Head of caudate nucleus (tissue), 42 donors: Measurements from ENCODE around the gene ARHGAP6.
A peak's percentile ranks its signal among the peaks of the same experiment; 100 is the strongest.

ENCODE experiments used
- DNase-seq, 42 donors: peaks; one replicate each; pipeline versions ENCODE4 v3.0.0 to v3.0.0-alpha.2; 2020 to 2021; ENCODE audit warnings: mixed read lengths in 7 of 42
- intact Hi-C: fragments of 100-400 bp; cut with DNase I; formaldehyde crosslinking; loops from one replicate; pipeline ENCODE4 v1.15.0; 2022

Gene ARHGAP6

DNA sequence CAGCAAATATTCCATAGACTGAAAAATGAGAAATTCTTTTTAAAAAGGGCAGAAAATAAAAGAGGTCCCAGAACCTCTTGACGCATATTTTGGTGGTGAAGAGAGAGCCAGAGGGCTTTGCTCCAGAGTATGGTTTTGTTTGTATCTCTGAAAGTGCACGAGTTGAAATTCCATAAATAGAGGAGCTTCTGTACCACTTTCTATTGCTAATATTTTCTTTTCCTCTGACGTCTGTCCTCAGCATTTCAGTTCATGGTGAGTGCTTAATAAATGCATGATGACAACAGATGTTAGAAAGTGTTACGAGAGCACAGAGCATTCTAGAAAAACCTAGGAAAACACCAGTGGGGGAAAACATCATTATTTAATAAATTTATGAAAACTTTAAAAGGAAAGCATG, 227.0 kb downstream of the ARHGAP6 start:
- no peak for DNase-seq
- intact Hi-C loops, result no loop called here

DNA sequence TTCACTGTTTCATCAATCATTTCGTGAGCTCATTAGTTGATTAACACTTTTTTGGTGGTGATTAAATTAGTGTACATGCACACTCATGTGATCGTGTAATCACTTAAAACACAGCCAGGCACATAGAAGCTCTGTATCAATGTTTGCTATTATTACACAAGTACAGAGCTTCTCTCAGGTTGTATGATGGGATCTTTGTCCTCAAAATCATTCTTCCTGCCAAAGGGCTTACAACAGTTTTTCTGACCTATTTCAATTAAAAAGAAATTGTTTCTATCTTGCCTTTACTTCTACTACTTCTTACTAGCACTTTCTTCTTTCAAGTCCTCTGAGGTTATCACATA, 227.4 kb downstream of the ARHGAP6 start:
- intact Hi-C loops, result no loop called here

DNA sequence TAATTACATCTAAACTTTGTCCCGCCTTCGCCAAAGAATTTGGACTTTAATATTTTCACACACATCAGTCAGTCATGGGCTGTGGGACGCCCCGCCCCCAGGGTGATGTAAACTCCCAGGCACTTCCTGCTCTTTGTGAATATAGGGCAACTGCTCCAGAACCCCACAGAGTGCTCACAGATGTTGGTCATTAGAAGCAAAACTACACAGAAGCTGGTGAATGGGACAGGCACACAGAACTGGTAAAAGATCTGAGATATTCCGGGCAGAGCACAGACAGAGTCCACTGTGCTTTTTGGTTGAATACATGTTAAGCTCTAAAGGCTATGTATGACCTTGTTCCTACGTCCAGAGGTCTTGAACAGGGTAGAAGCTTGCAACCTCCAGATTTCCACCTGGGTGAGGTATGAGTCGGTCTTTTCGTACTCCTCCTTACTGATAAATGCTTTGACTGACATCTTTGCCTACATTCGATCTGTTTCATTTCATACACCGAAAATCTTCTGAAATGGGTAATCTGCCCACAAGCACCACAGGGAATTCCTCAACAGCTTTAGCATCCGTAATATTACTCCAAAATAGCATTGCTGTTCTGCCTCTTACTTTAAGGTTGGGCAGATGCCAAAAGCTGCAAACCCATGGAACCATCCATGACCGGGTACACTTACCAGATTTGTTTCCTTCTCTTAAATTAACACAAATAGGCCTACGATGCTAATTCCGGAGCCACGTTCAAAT, 227.9 kb downstream of the ARHGAP6 start:
- intact Hi-C loops, result no loop called here

More for the DNA sequence above, 227.4 kb downstream of the ARHGAP6 start:
- DNase-seq, result no peak

DNA sequence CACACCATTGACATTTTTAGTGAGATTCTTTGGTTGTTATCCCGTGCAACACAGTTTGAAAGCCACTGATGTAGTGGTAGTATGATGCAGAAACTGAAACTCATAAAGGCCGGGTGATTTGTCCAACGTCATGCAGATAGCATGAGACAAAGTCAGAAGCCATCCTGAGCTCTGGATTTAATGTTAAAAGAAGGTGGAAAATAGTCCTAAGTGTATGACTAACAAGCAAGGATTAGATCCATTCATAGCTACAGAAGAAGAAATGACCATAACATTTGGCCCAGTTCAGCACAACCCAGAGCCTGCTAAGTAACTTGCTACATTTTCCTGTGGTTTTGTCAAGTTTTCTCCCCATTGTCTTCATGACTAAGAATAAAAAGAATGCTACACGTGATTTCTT, 230.2 kb downstream of the ARHGAP6 start:
- intact Hi-C loops, result no loop called here
- DNase-seq, result no peak

More for the DNA sequence above, 227.9 kb downstream of the ARHGAP6 start:
- no peak for DNase-seq

DNA sequence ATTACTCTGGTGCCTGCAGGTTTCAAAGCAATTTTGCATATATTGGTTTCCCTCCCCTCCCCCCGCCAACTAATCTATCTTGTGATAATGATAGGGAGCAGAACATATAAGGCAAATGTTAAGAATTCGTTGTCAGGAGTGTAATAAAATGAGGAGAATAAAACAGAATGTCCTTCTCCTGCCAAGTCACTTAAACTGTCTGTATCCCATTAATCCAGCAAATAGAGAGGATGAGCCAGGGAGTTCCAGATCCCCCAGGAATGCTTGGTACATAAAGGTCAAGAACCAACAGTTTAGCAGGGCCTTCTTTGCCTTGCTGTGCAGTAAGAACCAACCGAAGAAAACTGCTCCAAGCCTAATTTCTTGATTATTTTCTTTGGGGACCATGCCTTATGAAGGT, 231.1 kb downstream of the ARHGAP6 start:
- no peak for DNase-seq

DNA sequence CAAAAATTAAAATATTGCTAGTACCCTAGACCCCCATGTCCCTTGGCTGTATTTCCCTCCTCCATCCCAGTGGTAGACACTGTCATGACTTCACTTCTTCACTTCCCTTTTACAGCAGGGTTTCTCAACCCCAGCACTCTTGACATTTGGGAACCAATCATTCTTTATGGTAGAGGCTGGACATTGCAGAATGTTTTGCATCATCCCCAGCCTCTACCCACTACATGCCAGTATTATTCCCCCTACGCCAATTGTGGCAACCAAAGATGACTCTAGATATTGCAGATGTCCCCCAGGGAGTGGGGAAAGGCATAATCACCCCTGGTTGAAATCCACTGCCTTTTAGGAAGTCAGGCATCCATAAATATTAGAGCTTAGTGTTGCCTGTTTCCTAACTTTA, 233.9 kb downstream of the ARHGAP6 start:
- DNase-seq, result no peak
- intact Hi-C loops, result no loop called here

More for the DNA sequence above, 231.1 kb downstream of the ARHGAP6 start:
- intact Hi-C loops, result no loop called here

DNA sequence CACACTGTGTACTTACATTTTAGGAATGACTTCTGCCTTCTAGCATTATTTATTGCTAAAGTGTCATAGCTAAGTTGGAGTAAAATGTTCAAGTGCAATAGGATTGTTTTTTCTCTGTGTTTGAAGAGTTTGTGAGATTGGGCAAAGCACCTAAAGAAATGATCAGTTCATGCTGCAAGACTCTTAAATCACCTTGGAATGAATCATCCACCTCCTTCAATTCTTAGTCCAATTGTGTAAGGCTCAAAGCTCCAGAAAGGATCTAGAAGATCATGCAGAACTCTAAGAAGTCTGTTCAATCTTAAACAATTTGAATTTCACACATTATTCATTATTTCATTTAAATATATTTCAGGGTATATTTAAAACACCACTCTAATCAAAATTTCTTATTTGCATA, 235.4 kb downstream of the ARHGAP6 start:
- DNase-seq, result no peak
- intact Hi-C loops, result no loop called here

DNA sequence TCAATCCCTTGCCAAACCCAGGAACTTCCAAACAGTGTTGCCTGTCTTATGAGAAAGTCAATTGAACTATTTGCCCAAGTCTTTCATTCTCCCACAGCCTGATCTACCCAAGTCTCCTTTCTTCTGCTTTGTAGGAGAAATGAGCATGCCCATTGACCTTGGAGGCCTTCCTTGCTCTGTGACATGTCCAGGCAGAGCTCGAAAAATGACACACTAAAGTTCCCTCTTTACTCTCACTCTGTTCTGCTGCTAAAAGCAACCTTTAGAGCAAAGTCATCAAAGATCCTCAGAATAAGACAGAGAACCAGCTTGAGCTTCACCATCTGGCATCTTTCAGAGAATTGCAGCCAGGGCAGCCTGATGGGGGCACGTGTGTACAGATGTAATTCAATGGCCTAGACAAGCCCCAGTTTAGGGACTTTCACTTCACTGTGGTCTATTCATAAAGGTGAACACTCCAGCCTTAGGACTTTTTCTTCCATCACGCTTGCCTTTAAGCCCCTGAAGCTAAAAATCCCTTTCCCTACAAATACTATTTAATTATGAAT, 236.1 kb downstream of the ARHGAP6 start:
- intact Hi-C loops, result no loop called here
- DNase-seq, result no peak

DNA sequence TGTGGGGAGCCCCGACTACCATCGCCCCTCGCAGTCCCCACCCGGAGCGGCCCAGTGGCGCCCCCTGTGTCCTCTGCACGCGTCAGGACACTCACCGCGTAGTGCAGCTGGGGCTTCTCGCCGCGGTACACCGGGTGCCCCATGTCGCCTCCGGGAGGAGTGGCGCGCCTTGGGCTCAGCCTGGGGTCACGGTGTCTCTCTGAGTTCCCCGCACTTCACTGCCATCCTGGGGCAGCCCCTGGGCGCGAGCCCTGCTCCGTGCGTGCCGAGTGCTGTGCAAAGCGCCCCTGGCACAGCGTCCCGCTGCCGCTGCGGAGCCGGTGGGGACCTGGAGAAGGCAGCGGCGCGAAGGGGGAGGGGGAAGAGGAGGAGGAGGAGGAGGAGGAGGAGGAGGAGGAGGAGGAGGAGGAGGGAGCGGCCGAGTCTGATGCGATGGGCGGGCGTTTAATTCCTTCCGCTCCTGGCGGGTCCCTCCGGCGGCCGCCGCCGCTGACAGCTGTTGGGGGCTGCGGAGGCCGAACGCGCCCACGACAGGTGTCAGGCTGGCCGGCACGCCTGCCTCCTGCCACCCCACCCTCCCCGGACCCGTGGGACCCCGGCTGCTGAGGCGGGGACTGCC, 238.2 kb downstream of the ARHGAP6 start:
- intact Hi-C loops, result no loop called here
- peak in 36 of 42 donors; percentile 8 to 62 (median 32) for DNase-seq

DNA sequence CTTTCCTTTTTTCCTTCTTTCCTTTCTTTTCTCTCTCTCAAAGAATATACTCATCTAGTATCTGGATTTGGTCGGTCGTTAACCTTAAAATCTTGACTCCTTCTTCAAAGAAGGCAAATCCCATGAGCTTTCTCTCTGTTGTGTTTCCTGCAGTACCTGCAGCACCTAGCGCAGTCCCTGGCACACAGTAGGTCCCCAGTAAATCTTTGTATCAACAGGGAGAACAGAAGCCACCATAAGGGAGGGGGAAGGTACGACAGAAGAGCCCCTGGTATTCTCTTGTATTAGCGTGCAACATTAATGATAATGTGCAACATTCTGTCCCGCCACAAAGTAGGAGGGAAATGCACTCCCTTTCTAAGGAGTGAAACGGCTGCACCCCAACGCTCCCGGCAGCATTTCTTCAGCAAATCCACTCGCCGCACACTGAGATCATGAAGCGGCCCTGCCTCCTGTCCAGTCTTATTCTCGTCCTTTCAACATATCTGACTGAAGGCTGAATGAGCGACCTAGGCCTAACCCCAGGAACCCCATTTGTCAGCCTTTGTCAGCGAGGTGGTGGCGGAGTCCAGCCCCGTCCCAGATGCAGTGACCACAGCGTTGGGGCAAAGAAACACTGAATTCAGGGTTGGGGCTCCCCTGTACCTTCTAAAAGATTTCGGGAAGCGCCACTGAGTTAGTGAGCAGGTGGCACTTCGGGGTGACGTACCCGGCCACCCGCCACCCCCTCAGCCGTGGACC, 238.8 kb downstream of the ARHGAP6 start:
- peak in 1 of 42 donors; percentile 14 for DNase-seq
- intact Hi-C loops, result no loop called here

DNA sequence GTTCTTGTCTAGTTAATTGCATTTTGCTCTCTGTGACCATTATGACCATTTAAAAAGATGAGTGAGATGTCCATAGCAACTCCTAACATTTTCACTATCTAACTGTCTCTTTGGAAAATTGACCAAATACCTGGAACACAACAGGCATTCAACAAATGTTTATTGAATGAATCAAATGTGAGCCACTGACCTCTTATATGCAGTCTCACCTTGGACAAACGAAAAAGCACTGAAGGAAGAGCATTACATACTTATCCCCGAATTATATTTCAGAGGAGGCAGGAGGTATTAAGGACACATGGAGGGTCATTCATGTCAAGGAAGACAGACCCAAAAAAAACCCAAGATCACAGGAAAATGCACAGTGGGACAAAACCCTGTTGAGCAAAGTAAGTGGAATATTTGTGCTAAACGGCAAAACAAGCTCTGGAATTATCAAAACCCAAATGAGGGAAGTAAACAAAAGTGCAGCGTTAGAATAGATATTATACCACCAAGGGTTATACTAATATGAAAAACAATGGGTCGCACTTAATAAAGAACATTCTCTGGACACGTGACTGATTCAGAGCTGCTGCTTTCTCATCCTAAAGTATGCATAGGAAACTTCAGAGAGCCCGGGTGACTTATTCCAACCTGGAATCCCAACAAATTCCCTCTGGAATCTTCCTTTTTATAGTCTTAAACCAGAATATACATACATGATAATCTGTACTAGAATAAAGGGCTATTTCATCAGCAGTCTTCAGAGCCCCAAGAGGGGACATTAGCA, 240.6 kb downstream of the ARHGAP6 start:
- intact Hi-C loops, result no loop called here
- no peak for DNase-seq

DNA sequence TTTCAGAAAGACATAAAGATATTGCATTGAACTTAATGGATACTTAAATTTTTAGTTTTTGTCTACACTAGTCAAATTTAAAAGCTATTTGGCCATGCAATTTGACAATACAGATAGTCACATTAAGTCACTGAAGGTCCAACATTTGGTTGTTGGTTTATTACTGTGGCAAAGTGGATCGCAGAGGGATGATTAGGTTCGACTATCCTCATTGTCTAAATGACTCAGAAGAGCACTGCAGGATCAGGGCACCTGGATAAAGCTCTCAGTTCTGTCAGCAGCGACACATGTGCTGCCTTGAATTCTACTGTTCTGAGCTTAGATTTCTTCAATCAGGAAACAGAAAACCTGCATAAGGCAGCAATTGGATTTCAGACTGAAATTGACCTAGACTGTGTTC, 241.8 kb downstream of the ARHGAP6 start:
- DNase-seq, result no peak
- intact Hi-C loops, result no loop called here

DNA sequence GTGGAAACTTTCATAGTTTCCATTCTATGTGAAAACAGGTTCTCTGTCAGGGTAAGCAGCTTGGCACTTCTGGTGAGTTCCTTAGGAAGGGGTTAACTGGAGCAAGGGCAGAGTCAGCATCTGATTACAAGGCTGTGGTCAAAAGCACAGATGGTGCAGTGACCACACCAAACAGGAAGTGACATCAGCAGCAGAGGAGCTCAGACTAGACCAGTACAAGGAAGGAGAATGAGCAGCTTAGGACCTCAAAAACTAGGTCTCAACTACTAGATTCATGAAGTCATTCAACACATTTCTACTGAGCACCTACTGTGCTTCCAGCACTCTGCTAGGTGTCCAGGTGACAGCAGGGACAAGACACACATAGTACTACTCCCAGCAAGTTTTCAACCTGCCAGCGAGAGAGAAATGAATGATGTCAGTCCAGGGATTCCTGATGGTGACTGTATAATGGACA, 242.3 kb downstream of the ARHGAP6 start:
- intact Hi-C loops, result no loop called here
- peak in 9 of 42 donors; percentile 5 to 32 (median 17) for DNase-seq

DNA sequence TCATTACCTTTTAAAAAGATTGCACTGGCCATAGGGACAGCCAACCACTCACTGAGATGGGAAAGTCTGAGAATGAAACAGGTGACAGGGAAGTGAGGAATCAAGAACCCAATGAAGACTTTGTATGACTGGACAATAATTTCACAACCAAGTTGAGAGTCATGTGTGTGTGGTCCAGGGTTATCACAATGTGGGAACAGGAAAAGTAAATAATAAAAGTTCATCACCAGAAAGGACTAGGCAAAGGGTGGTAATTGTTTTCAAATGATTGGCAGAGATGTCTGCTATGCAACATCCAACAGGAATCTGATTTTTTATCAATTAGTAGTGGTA, 243.2 kb downstream of the ARHGAP6 start:
- intact Hi-C loops, result no loop called here

DNA sequence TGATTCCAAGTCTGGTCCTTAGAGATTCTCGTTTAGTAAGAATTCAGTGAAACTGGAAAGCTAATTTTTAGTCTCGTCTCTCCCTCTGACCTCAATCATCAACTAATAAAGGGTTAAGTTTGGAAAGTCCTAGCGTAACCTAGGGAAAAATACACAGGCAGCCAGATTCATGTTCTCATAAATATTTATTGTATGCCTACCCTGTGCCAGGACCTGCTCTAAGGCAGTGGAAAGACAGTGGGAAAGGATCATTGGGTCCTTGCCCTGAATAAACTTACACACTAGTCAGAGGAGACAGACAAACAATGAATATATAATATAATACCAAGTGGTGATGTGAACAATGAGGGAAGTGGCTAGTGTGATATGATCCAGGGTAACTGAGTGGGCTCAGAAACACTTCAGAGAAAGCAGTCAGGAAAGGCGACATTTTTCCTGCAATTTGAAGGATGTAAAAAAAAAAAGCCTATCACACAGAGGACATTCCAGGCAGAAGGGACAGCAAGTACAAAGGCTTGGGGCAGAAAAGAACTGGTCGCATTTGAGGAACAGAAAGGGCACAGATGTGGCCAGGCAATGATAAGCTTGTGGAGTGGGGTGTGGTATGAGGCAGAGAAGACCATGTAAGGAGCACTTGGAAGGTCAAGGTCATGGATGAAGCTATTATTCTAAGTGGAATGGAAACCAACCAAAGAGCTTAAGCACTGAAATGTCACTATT, 243.8 kb downstream of the ARHGAP6 start:
- intact Hi-C loops, result no loop called here
- DNase-seq, result no peak

More for the DNA sequence above, 243.2 kb downstream of the ARHGAP6 start:
- DNase-seq, result no peak

DNA sequence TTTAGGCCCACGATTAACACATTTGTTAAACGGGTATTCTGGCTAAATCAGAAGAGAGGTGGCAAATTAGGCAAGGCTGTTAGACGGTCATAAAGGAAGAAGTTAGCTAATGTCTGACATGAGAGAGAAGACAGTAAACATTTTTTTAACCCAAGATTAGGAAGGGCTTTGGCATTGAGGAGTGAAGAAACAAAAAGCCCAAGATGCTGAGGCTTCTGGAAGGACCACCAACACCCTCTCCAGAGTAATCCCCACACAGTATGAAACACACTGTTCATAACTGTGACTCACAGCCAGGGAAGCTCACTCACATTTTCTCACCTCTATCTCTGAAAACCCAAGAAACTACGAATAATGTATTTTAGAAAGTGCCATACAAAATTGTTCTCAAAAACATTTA, 244.9 kb downstream of the ARHGAP6 start:
- no peak for DNase-seq
- intact Hi-C loops, result no loop called here

DNA sequence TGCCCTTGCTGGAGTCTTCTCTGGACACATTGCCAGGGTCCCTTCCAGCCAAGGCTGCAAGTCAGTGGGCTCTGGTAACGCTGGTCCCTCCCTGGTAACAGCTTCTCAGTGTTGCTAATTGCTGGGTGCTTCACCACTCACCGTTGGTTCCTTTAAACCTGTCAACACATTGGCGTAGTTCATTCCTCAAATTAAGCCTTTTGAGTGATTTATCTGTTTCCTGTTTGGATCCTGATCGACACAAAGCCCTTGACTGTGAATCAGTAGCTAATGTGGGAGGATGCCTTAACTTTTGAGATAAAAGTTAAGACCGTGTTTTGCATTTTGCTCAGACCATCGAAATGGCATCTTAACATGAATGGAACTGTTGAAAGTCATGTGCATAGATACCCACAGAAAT, 246.6 kb downstream of the ARHGAP6 start:
- DNase-seq, result no peak
- intact Hi-C loops, result no loop called here

DNA sequence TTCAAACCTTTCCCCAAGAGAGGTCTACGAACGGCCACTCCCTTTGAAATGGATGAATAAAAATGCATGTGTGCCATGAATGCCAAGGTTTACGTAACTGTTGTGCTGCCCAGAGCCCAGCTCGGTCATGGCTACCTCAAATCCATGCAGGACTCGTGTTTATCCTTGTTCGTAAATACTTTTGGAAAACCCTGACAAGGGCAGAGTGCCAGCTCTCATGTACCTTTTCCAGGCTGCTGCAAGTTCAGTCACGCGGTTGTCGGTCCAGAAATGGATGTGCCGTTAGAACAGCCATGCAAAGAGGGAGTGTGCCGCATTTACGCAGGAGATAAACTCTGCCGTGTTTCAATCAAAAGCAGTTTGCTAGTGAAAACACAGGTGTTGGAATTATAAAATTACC, 249.1 kb downstream of the ARHGAP6 start:
- DNase-seq, result no peak
- intact Hi-C loops, result no loop called here

DNA sequence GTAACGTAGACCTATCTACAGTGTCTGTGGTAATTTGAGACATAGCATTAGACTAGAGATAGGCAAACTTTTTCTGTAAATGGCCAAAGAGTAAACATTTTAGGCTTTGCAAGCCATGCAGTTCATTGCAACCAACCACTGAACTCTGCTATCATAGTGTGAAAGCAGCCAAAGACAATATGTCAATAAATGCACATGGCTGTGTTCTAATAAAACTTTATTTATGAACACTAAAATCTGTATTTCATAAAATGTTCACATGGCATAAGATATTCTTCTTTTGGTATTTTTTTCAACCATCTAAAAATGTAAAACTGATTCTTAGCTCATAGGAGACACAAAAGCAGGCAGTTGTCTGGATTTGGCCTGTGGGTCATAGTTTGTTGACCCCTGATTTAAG, 251.6 kb downstream of the ARHGAP6 start:
- no peak for DNase-seq
- intact Hi-C loops, result no loop called here
